NCI-H510A (cell line): ENCODE measurements around the gene GPA33.

Experiments used
- DNase-seq: peaks from one replicate; lab custom pipeline; 2025; lab: John Stamatoyannopoulos, UW

The GPA33 gene

DNA sequence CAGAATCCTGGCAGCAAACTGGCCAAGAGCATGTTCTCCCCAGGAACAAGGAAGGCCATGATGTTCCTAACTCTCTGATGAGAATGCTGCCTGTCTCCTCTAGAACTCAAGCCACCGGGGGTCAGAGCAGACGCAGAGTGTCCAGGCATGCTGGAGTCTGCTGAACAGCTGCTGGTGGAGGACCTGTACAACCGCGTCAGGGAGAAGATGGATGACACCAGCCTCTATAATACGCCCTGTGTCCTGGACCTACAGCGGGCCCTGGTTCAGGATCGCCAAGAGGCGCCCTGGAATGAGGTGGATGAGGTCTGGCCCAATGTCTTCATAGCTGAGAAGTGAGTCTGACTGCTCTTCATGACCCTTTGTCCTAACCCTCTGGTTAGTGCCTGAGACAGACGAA, 27.0 kb upstream of the GPA33 start:
- DNase-seq, result no peak

- DNase-seq, result no peak
Observed at GRCh38 chr1:167116174-167116573, 26.0 kb upstream of the GPA33 start.

DNA sequence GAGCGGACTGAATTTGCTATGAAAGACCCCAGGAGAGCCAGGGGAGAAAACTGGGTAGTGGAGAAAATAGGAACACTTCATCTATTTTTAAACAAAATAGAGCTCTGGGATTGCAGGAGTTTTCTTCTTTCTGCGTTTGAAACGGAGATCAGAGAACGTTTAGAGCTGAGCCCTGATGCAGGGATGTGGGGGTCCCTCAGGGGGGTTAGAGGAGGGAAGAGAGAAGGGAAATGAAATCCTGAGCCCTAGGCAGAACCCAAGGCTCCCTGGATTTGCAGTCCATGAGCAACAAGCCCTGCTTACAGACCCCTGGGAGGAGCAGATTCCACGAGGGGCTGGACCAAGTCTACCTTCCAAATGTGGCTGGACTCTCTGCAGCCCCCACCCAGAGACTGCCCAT, 25.5 kb upstream of the GPA33 start:
- no peak for DNase-seq

GRCh38 chr1:167114725-167115124, 24.5 kb upstream of the GPA33 start:
- DNase-seq, result no peak

DNA sequence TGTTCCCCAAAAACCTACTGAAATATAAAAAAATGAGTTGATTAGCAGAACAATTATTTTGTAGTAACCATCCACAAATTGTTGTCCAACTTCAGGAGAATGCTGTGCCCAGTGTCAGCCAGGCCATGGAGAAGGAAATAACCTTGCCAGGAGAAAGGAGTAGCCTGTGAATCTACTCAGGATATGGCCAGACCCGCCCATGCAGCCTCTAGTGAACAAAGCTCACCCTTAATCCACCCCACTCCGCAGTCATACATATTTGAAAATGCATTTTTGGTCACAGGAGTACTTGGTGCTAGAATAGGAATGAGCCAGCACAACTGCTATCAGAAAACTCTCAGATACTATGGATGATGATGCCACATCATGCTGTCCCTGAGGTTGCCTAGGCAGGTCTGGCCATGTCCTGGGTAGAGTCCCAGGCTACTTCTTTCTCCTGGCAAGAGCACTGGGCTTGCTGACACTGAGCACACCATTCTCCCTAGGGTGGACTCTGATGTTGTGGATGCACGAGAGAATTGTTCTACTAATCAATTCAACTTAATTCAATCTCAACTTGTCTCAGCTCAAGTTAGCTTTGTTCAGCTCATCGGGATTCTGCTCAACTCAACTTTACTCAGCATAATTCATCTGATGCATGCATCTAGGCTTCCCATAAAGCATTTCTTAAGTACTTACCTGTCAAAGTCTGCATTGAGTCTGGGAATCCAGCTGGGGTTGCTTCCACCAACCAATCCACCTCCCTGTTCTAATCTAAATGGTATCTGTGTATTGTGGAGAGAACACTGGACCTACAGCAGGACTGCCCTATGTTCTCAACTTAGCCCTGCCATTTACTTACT, 21.9 kb upstream of the GPA33 start:
- DNase-seq, result no peak

DNA sequence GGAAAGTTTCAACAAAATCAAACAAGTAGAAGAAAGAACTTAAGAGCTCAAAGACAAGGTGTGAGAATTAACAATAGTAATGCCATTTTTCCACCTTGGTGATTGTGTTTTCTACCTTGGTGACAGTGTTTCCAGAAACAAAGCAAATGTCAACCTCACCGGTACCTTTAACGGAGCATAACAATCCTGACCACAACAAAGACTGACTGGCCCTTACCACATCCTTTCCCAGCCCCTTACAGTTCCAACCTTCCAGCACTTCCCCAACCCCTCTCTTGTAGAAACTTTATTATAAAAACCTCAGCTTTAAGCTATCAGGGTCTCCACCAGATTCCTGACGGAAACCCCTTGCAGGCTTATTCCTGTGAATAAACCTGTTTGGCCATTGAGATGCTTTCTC, 20.4 kb upstream of the GPA33 start:
- no peak for DNase-seq

DNA sequence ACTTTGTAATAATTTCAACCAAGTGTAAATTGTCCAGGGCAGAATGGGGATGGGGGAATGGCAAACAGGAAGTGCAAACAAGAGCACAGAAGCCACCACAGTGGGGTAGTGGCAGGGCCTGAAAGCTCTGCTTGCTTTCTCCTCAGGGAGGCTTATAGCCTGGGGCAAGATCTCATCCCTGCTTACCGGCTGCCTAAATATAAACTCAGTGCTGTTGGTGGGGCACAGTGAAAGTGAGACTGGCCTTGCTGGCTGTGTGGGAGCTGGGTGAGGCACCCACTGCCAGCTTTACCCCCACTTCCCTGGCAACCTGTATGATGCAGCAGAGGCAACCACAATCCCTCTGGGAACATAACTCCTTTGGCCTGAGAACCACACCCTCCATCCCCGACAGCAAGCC, 18.9 kb upstream of the GPA33 start:
- DNase-seq, result no peak

GRCh38 chr1:167107456-167107855, 17.3 kb upstream of the GPA33 start:
- DNase-seq, result no peak

- peak; percentile 10 for DNase-seq
Observed at GRCh38 chr1:167106119-167106461, 15.9 kb upstream of the GPA33 start.

GRCh38 chr1:167105271-167106118, 15.3 kb upstream of the GPA33 start:
- DNase-seq, result no peak

DNA sequence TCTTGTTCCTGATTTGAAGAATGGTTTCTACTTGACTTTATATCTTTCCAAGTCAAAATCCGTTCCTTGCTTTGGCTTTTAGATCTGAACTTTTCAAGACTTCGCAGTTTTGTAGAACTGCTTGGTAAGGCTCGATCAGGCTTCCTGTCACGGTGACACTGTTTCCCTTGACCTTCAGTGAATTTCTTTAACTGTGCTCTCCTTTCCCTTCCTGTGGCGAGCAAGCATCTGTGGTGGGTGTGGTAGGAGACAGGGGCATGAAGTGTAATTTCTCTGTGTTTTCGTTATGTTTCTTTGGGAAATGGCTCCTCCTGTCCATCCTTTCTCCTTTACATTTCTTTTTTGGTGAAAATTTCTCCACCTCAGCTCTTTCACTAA, 14.1 kb upstream of the GPA33 start:
- DNase-seq, result no peak

DNA sequence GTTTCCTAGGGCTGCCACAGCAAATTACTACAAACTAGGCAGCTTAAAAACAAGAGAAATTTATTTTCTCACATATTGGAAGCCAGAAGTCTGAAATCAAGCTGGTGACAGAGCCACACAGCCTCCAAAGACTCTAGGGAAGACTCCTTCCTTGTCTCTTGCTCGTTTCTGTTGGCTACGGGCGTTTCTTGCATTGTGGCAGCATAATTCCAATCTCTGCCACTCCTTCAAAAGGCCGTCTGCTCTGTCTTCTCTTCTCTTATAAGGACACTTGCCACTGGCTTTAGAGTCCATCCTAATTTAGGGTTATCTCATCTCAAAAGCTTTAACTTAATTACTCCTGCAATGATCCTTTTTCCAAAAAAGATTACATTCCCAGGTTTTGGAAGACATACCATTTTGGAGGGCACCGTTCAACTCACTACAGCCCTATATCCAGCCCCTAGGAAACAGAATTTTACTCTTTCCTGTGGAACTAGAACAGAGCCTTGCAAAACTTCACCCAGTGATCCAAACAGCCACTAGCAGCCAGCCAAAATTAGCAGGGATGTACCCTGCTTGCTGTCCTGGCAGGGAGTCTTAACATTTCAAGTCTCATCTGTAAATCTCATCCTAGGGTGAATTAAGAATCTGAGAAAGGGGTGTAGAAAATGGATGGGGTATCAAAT, 12.9 kb upstream of the GPA33 start:
- no peak for DNase-seq

- no peak for DNase-seq
Observed at GRCh38 chr1:167101754-167102153, 11.6 kb upstream of the GPA33 start.

- no peak for DNase-seq
Observed at GRCh38 chr1:167100730-167101129, 10.6 kb upstream of the GPA33 start.

DNA sequence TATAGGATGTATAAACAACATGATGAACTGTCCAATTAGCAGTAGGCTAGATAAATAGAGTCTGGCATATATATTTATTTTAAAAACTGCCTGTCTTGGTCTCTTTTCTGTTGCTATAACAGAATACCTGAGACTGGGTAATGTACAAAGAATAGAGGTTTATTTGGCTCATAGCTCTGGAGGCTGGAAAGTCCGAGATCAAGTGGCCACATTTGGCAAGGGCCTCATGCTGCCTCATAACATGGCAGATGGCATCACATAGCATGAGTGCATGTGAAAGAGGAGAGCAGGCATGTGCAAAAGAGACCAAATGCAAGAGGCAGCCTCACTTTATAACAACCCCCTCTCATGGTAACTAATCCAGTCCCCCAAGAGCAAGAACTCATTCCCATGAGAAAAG, 9.7 kb upstream of the GPA33 start:
- no peak for DNase-seq

GRCh38 chr1:167095368-167095767, 5.2 kb upstream of the GPA33 start:
- DNase-seq, result no peak

- DNase-seq, result no peak
Observed at GRCh38 chr1:167094690-167095089, 4.5 kb upstream of the GPA33 start.

GRCh38 chr1:167093846-167094516, 3.8 kb upstream of the GPA33 start, which contains the start of gene STYXL2:
Gene STYXL2 (plus strand): TSS chr1:167094075. CDS start chr1:167094850, 775 bp downstream.
- DNase-seq, result no peak

DNA sequence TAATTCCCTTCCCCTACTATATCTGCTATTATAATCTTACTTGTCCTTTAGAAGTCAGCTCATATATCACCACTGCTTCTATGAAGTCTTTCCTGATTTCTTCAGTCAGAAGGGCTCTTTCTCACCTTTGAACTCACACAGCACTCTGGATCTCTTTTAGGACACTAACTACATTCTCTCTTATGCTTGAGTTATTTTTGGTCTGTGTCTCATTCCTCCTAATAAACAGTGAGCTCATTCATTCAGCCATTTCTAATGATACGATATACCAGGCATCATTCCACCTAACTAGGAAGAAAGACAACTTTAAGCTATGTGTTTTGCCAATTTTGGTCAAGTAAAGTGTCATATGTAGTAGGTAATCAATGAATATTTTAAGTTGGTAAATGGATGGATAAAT, 2.5 kb upstream of the GPA33 start:
- no peak for DNase-seq

GRCh38 chr1:167089939-167090313, 251 bp downstream of the GPA33 start:
- no peak for DNase-seq

GRCh38 chr1:167088746-167089417, 1.3 kb downstream of the GPA33 start:
- no peak for DNase-seq

GRCh38 chr1:167086768-167087167, 3.4 kb downstream of the GPA33 start:
- no peak for DNase-seq
